ENCODE measurements around the gene STK40. TPM values are rescaled to one million over a fixed set of nuclear protein-coding genes. Genes with fewer than 3 reads are reported as not detected.
A peak's percentile ranks its signal among the peaks of the same experiment; 100 is the strongest.

Gene STK40
- 100 to 1,000 TPM in 1 of 3 donors, 10 to 100 TPM in 2; 43.3 to 101 (median 61.5) TPM for polyA plus RNA-seq

- Mint-ChIP-seq H3K4me1 (peaks cover 55 to 62% of the 10 kb centered on the region in 2 donors), H3K9me3 (no peaks in the 10 kb centered on the region), H3K27ac (peak within 1 kb of the TSS; percentile 97 to 99 (median 98)), H3K36me3 (no peaks in the 10 kb centered on the region), H3K27me3 (ENCODE audit: low read depth in 3 of 3) (peaks cover 10 to 21% (median 11%) of the 10 kb centered on the region in 3 donors), H3K4me3 (peak within 1 kb of the TSS; percentile 91 to 97 (median 94))
- DNase-seq = peak; percentile 96 to 98 (median 98)
Measured at GRCh38 chr1:36385410-36386264, at the start of gene STK40. Gene STK40 (minus strand): TSS chr1:36385924. CDS start chr1:36361332, 24,592 bp downstream.

- no peak overlapping the region for H3K4me3 Mint-ChIP-seq
- DNase-seq = no peak
- peaks cover 0 to 2% (median 0%) of the 10 kb centered on the region in 3 donors for H3K27me3 Mint-ChIP-seq (ENCODE audit: low read depth in 3 of 3)
- peaks cover 0 to 6% (median 5%) of the 10 kb centered on the region in 3 donors for H3K36me3 Mint-ChIP-seq
- H3K4me1 Mint-ChIP-seq = no peaks in the 10 kb centered on the region
- no peaks in the 10 kb centered on the region for H3K9me3 Mint-ChIP-seq
- H3K27ac Mint-ChIP-seq = no peak overlapping the region
Measured at GRCh38 chr1:36433102-36433501, 47.4 kb upstream of the STK40 start.

GRCh38 chr1:36432616-36433015 is 46.9 kb upstream of the STK40 start:
- DNase-seq = no peak
- Mint-ChIP-seq H3K4me3 (no peak overlapping the region), H3K27me3 (ENCODE audit: low read depth in 3 of 3) (peaks cover 0 to 2% (median 0%) of the 10 kb centered on the region in 3 donors), H3K4me1 (no peaks in the 10 kb centered on the region), H3K36me3 (peaks cover 0 to 6% (median 5%) of the 10 kb centered on the region in 3 donors), H3K27ac (no peak overlapping the region), H3K9me3 (no peaks in the 10 kb centered on the region)

DNA sequence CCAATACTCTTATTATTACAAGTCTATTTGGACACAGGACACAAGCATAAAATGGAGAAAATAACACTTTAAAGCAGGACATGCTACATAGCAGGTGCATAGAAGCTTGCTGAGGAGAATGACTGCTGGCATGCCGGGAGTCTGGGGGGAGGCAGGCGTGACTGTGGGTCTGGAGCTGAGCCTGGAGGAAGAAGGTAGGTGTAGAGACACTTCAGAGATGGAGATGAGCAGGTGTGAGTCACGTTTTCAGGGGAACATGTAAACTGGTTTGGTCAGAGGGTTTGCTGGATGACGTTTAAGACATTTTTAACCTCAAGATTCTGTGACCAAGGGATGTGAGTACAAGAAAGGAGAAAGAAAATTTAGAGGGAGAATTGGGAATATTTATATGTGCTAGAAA is 40.1 kb upstream of the STK40 start:
- peak overlapping the region in 2 of 6 donors; percentile 10 to 27 for H3K27ac Mint-ChIP-seq

GRCh38 chr1:36421649-36422048 is 35.9 kb upstream of the STK40 start:
- Mint-ChIP-seq H3K4me1 (peaks cover 7 to 9% of the 10 kb centered on the region in 2 donors), H3K27me3 (ENCODE audit: low read depth in 3 of 3) (no peaks in the 10 kb centered on the region), H3K36me3 (peaks cover 4% of the 10 kb centered on the region in 3 donors)

More for the DNA sequence above, 40.1 kb upstream of the STK40 start:
- Mint-ChIP-seq H3K4me1 (peaks cover 2 to 4% of the 10 kb centered on the region in 2 donors), H3K9me3 (no peaks in the 10 kb centered on the region), H3K27me3 (ENCODE audit: low read depth in 3 of 3) (no peaks in the 10 kb centered on the region), H3K4me3 (no peak overlapping the region), H3K36me3 (peaks cover 1% of the 10 kb centered on the region in 3 donors)
- DNase-seq = no peak

GRCh38 chr1:36420836-36421317 is 35.2 kb upstream of the STK40 start:
- H3K4me3 Mint-ChIP-seq = no peak overlapping the region
- peak; percentile 77 to 81 (median 77) for DNase-seq
- peak overlapping the region in 4 of 6 donors; percentile 7 to 83 (median 30) for H3K27ac Mint-ChIP-seq
- H3K36me3 Mint-ChIP-seq = peaks cover 4 to 5% (median 4%) of the 10 kb centered on the region in 3 donors
- H3K4me1 Mint-ChIP-seq = peaks cover 7 to 9% of the 10 kb centered on the region in 2 donors
- no peaks in the 10 kb centered on the region for H3K27me3 Mint-ChIP-seq (ENCODE audit: low read depth in 3 of 3)
- no peaks in the 10 kb centered on the region for H3K9me3 Mint-ChIP-seq

More at GRCh38 chr1:36421649-36422048, 35.9 kb upstream of the STK40 start:
- Mint-ChIP-seq H3K9me3 (no peaks in the 10 kb centered on the region), H3K27ac (no peak overlapping the region), H3K4me3 (no peak overlapping the region)
- DNase-seq = no peak

- DNase-seq = no peak
- no peak overlapping the region for H3K4me3 Mint-ChIP-seq
- H3K27me3 Mint-ChIP-seq (ENCODE audit: low read depth in 3 of 3) = no peaks in the 10 kb centered on the region
- H3K36me3 Mint-ChIP-seq = peaks cover 4 to 8% (median 4%) of the 10 kb centered on the region in 3 donors
- peak overlapping the region in 2 of 6 donors; percentile 7 to 29 for H3K27ac Mint-ChIP-seq
- H3K9me3 Mint-ChIP-seq = no peaks in the 10 kb centered on the region
- H3K4me1 Mint-ChIP-seq = peaks cover 7 to 9% of the 10 kb centered on the region in 2 donors
Measured at GRCh38 chr1:36420409-36420808, 34.7 kb upstream of the STK40 start.

DNA sequence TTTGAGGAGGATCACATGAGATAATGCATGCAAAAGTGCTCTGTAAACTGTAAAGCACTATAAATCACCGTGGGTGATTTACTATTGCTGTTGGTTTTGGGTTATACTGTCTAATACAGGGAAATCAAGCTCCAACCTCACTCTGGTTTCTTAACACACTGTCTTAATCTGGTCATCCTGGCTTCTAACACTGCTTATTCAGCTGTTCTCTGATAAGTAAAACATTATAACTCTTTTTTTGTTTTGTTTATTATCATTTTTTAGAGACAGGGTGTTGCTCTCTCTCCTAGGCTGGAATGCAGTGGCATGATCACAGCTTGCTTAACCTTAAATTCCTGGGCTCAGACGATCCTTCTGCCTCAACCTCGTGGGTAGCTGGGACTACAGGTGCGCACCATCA is 33.8 kb upstream of the STK40 start:
- Mint-ChIP-seq H3K4me1 (peaks cover 7 to 9% of the 10 kb centered on the region in 2 donors), H3K27ac (no peak overlapping the region), H3K36me3 (peaks cover 4 to 8% (median 4%) of the 10 kb centered on the region in 3 donors), H3K27me3 (ENCODE audit: low read depth in 3 of 3) (no peaks in the 10 kb centered on the region), H3K4me3 (no peak overlapping the region), H3K9me3 (no peaks in the 10 kb centered on the region)
- no peak for DNase-seq

- DNase-seq = no peak
- Mint-ChIP-seq H3K27me3 (ENCODE audit: low read depth in 3 of 3) (no peaks in the 10 kb centered on the region), H3K4me3 (no peak overlapping the region), H3K4me1 (peaks cover 7 to 9% of the 10 kb centered on the region in 2 donors), H3K36me3 (peaks cover 4 to 8% (median 4%) of the 10 kb centered on the region in 3 donors), H3K27ac (no peak overlapping the region), H3K9me3 (no peaks in the 10 kb centered on the region)
Measured at GRCh38 chr1:36419140-36419539, 33.4 kb upstream of the STK40 start.

GRCh38 chr1:36417931-36418330 is 32.2 kb upstream of the STK40 start:
- Mint-ChIP-seq H3K9me3 (no peaks in the 10 kb centered on the region), H3K27me3 (ENCODE audit: low read depth in 3 of 3) (no peaks in the 10 kb centered on the region), H3K36me3 (peaks cover 4 to 8% (median 4%) of the 10 kb centered on the region in 3 donors), H3K4me1 (peaks cover 7 to 9% of the 10 kb centered on the region in 2 donors), H3K27ac (no peak overlapping the region), H3K4me3 (no peak overlapping the region)
- no peak for DNase-seq

DNA sequence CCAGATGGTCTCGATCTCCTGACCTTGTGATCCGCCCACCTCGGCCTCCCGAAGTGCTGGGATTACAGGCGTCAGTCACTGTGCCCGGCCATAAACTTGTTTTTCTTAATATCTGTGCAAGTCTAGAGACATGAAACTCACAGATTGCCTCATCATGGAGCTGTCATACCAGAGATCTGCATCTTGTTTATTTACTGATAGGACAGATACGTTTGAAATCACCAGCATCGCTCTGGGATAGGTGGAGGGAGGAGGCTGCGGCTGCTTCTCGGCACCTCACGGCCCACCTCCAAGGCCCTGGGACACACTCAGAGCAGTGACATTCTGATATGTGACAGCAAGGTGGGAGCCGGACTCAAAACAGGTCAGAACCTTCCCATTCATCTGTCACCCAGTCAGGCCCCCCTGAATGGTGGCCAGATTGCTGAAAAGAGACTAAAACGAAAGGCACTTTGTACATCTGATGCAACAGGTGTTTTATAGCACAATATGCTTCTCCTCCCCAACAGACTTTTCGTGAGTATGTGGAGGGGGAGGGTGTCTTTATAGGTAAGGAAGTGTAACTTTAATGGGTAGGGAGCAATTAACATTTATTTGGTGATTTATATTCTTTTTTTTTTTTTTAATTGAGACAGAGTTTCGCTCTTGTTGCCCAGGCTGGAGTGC is 30.1 kb upstream of the STK40 start:
- peaks cover 8 to 16% of the 10 kb centered on the region in 2 donors for H3K4me1 Mint-ChIP-seq
- DNase-seq = no peak
- no peaks in the 10 kb centered on the region for H3K27me3 Mint-ChIP-seq (ENCODE audit: low read depth in 3 of 3)
- H3K9me3 Mint-ChIP-seq = no peaks in the 10 kb centered on the region
- H3K27ac Mint-ChIP-seq = no peak overlapping the region
- peaks cover 6 to 9% (median 8%) of the 10 kb centered on the region in 3 donors for H3K36me3 Mint-ChIP-seq
- H3K4me3 Mint-ChIP-seq = no peak overlapping the region

GRCh38 chr1:36414384-36414783 is 28.7 kb upstream of the STK40 start:
- Mint-ChIP-seq H3K27me3 (ENCODE audit: low read depth in 3 of 3) (no peaks in the 10 kb centered on the region), H3K36me3 (peaks cover 8 to 18% (median 13%) of the 10 kb centered on the region in 3 donors), H3K4me3 (no peak overlapping the region), H3K27ac (no peak overlapping the region), H3K9me3 (no peaks in the 10 kb centered on the region), H3K4me1 (peaks cover 5 to 11% of the 10 kb centered on the region in 2 donors)
- DNase-seq = no peak

DNA sequence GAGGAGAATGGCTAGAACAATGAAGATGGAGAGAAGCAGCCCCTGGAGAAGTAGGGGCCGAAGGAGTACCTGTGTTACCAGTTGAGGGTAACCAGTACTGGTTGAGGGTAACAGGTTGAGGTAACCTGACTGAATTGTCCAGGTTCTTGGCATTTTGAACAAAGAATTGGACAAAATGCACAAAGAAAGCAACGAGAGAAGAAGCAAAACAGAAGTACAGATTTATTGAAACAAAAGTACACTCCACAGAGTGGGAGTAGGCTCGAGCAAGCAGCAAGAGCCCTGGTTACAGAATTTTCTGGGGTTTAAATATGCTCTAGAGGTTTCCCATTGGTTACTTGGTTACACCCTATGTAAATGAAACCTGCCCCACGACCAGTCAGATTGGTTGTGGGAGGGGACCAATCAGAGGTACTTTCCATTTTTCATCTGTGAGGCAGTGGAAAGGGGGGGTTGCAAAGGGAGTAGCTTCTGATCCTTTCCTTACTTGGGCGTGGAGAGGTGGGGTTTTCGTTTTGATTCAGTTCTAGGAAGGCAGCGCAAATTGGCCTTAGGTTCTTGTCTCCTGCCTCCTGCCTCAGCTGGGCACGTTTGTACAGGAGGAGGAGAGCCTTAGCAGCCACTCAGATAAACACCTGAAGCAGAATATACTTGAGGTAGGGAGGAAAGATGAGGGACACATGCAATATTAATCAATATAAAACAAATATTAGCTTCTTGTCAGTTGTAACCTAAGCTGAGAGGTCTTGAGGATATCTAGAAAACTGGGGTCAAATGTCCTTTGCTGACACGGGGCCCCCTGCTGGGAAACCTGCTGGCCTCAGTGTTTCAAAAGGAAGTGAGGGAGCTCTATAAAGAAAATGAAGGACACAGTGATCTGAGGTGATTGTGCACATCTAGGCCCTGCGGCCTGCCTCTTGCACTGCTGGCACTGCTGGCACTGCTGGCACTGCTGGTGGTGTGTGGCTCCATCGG is 26.2 kb upstream of the STK40 start:
- Mint-ChIP-seq H3K27me3 (ENCODE audit: low read depth in 3 of 3) (peaks cover 0 to 2% (median 0%) of the 10 kb centered on the region in 3 donors), H3K36me3 (peaks cover 15 to 30% (median 21%) of the 10 kb centered on the region in 3 donors), H3K9me3 (no peaks in the 10 kb centered on the region), H3K27ac (peak overlapping the region; percentile 51 to 80 (median 64)), H3K4me3 (peak overlapping the region in 1 of 5 donors; percentile 30), H3K4me1 (peaks cover 5 to 11% of the 10 kb centered on the region in 2 donors)
- DNase-seq = peak; percentile 19 to 24 (median 20)
